ENCODE results near the gene STK16. TPM values are rescaled to one million over a fixed set of nuclear protein-coding genes. Genes with fewer than 3 reads are reported as not detected.

The STK16 gene, protein sequence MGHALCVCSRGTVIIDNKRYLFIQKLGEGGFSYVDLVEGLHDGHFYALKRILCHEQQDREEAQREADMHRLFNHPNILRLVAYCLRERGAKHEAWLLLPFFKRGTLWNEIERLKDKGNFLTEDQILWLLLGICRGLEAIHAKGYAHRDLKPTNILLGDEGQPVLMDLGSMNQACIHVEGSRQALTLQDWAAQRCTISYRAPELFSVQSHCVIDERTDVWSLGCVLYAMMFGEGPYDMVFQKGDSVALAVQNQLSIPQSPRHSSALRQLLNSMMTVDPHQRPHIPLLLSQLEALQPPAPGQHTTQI
- 27.0 and 28.0 TPM in 2 replicates for total RNA-seq (2016; rRNA removed; fragmentation: Illumina TruSeq; extraction: Trizol)
- total RNA-seq (2016; cell fraction: cytosol; rRNA removed; fragmentation: Illumina TruSeq; extraction: Trizol; ENCODE audit: low read depth), result 31.9 and 35.5 TPM in 2 replicates
- total RNA-seq (2016; cell fraction: insoluble cytoplasmic fraction; rRNA removed; fragmentation: Illumina TruSeq; extraction: Trizol), result 21.9 and 24.8 TPM in 2 replicates
- 61.2 and 65.9 TPM in 2 replicates for total RNA-seq (2016; cell fraction: membrane; rRNA removed; fragmentation: Illumina TruSeq; extraction: Trizol)
- 19.2 and 22.9 TPM in 2 replicates for total RNA-seq (2016; cell fraction: nucleus; rRNA removed; fragmentation: Illumina TruSeq; extraction: Trizol)
- polyA plus RNA-seq (2011; rRNA removed), result 50.9 and 60.5 TPM in 2 replicates
- polyA plus RNA-seq (2011; cell fraction: cytosol; rRNA removed), result 56.2 and 60.4 TPM in 2 replicates
- 80.4 and 87.0 TPM in 2 replicates for polyA plus RNA-seq (2011; cell fraction: nucleus; rRNA removed)
- polyA plus RNA-seq (2012), result 25.9 and 27.6 TPM in 2 replicates
- 43.0 and 56.8 TPM in 2 replicates for polyA plus RNA-seq (2016; cell fraction: cytosol; fragmentation: Illumina TruSeq; extraction: Trizol; ENCODE audit: low read depth)
- polyA plus RNA-seq (2016; cell fraction: insoluble cytoplasmic fraction; fragmentation: Illumina TruSeq; extraction: Trizol; ENCODE audit: low read depth), result 23.1 and 28.9 TPM in 2 replicates
- 54.8 and 59.8 TPM in 2 replicates for polyA plus RNA-seq (2016; cell fraction: membrane; fragmentation: Illumina TruSeq; extraction: Trizol; ENCODE audit: low read depth)
- polyA plus RNA-seq (2016; cell fraction: nucleus; fragmentation: Illumina TruSeq; extraction: Trizol; ENCODE audit: insufficient read depth, low read depth), result 35.1 and 36.1 TPM in 2 replicates
- 37.1 and 63.8 TPM in 2 replicates for polyA minus RNA-seq (2011; rRNA and poly(A)+ RNA removed; ENCODE audit: low replicate concordance)
- 12.2 and 18.8 TPM in 2 replicates for polyA minus RNA-seq (2011; cell fraction: cytosol; rRNA and poly(A)+ RNA removed)
- polyA minus RNA-seq (2011; cell fraction: nucleus; rRNA and poly(A)+ RNA removed), result 36.2 and 47.5 TPM in 2 replicates
- percentile 88 among the genes with signal in this experiment for Bru-seq, nascent RNA
- percentile 80 among the genes with signal in this experiment for BruChase-seq, experiment 1, labeled RNA remaining after a 6-hour chase
- BruChase-seq, experiment 2, labeled RNA remaining after a 2-hour chase, result percentile 78 among the genes with signal in this experiment
- long read RNA-seq, experiment 1, transcript STK16-201 (8 exons, 1,673 nt), result minor isoform, 6 of 29 reads
- long read RNA-seq, experiment 1, transcript STK16-204 (8 exons, 2,868 nt), result major isoform, 10 of 29 reads
- long read RNA-seq, experiment 1, partial matches to known transcripts, result 4 of 29 reads
- long read RNA-seq, experiment 1, other reads (novel, unspliced or antisense), result 7 of 29 reads
- long read RNA-seq, experiment 2, transcript STK16-201 (8 exons, 1,673 nt), result major isoform, 8 of 63 reads
- long read RNA-seq, experiment 2, partial matches to known transcripts, result 31 of 63 reads
- long read RNA-seq, experiment 2, other reads (novel, unspliced or antisense), result 19 of 63 reads

GRCh38 chr2:219245148-219245898 lies at the start of gene STK16, which contains the start of gene GLB1L:
Gene STK16, plus strand, starts transcription at chr2:219245479. Its CDS starts 521 bp downstream, at chr2:219246000.
Gene GLB1L, minus strand, starts transcription at chr2:219245444. Its CDS starts 1,871 bp downstream, at chr2:219243573.
- H3K27ac ChIP-seq (ENCODE audit: extremely low read length, insufficient read depth, low read length), result peak within 1 kb of the TSS; percentile 72
- intact Hi-C loops (cut with micrococcal nuclease; ENCODE audit: unreplicated experiment), result loop anchor here (1.0 kb wide), 1 partner anchor 16 kb away; the partner anchor contains the start of genes ANKZF1 and ATG9A
- H3K79me2 ChIP-seq (ENCODE audit: insufficient read depth, low read length), result peaks cover 14% of the 10 kb centered on the region
- in situ Hi-C loops (cut with HindIII; ENCODE audit: extremely low pct_ligation_motif_present, low pct_unique_long_range_greater_than_20kb), result no loop called here
- peak within 1 kb of the TSS; percentile 88 to 97 (median 93) for H3K4me3 ChIP-seq (replicated peaks in 1 of 3; ENCODE audit: insufficient read depth in 1 of 3, low read depth in 2 of 3, low read length in 3 of 3)
- no peaks in the 10 kb centered on the region for H4K20me1 ChIP-seq (ENCODE audit: insufficient read depth, low read length)
- peak; percentile 81 for ATAC-seq
- under 1% methylated on average over 21 of the region's 46 CpGs for WGBS (ENCODE audit: low lambda C conversion rate)
- H3K4me2 ChIP-seq (ENCODE audit: low read depth, low read length), result peak within 1 kb of the TSS; percentile 90
- POLR2A ChIA-PET, result interaction anchor here (0.6 to 3.2 kb wide), 28 partner anchors 9 to 463 kb away, joined by 3 to 69 read pairs (median 6); partner anchors contain the start of genes ABCB6, ANKZF1, ATG9A and CNPPD1
- peaks cover 1 to 13% of the 10 kb centered on the region in 2 experiments; a peak in 4 of 5 replicates for H3K36me3 ChIP-seq (replicated peaks in 1 of 2; ENCODE audit: control insufficient read depth in 1 of 2, insufficient read depth in 2 of 2, low read length in 2 of 2)
- peak; percentile 89 for DNase-seq (ENCODE audit: low spot score)
- peaks cover 53% of the 10 kb centered on the region for H3K4me1 ChIP-seq (ENCODE audit: insufficient read depth, low read length)
- H3K9me3 ChIP-seq (ENCODE audit: low read length), result no peaks in the 10 kb centered on the region
- TSS peak; percentile 71 for BruUV-seq (replicated peaks)
- no peaks in the 10 kb centered on the region; a peak in 1 of 5 replicates for H3K27me3 ChIP-seq (ENCODE audit: control insufficient read depth in 1 of 2, insufficient read depth in 2 of 2, low read length in 2 of 2)
- H2AFZ ChIP-seq (ENCODE audit: low read length), result no peak within 1 kb of the TSS
- peak within 1 kb of the TSS; percentile 90 for H3K9ac ChIP-seq (ENCODE audit: insufficient read depth, low read depth, low read length)
- CTCF ChIA-PET (ENCODE audit: low intra/inter-chr PET ratio, low total read pairs), result no interaction called here
- FAIRE-seq, result peak; percentile 94
- no peak for TF ChIP-seq ZNF512 (CRISPR knock-in tag; IDR thresholded peaks at IDR 0.05)
- TF ChIP-seq SIX4 (CRISPR knock-in tag; IDR thresholded peaks at IDR 0.05), result 0 out of 2 replicates have a peak, but pooled peaks have one; percentile 29
- TF ChIP-seq CHD2 (IDR thresholded peaks at IDR 0.05; ENCODE audit: low read depth, low read length), result no peak
- TF ChIP-seq ZSCAN20 (CRISPR knock-in tag; IDR thresholded peaks at IDR 0.05; ENCODE audit: borderline replicate concordance), result peak; percentile 90
- peak; percentile 54 for TF ChIP-seq PTBP1 (IDR thresholded peaks at IDR 0.05; ENCODE audit: low read depth, low read length, poor library complexity, severe bottlenecking)
- TF ChIP-seq, protein P1, sequence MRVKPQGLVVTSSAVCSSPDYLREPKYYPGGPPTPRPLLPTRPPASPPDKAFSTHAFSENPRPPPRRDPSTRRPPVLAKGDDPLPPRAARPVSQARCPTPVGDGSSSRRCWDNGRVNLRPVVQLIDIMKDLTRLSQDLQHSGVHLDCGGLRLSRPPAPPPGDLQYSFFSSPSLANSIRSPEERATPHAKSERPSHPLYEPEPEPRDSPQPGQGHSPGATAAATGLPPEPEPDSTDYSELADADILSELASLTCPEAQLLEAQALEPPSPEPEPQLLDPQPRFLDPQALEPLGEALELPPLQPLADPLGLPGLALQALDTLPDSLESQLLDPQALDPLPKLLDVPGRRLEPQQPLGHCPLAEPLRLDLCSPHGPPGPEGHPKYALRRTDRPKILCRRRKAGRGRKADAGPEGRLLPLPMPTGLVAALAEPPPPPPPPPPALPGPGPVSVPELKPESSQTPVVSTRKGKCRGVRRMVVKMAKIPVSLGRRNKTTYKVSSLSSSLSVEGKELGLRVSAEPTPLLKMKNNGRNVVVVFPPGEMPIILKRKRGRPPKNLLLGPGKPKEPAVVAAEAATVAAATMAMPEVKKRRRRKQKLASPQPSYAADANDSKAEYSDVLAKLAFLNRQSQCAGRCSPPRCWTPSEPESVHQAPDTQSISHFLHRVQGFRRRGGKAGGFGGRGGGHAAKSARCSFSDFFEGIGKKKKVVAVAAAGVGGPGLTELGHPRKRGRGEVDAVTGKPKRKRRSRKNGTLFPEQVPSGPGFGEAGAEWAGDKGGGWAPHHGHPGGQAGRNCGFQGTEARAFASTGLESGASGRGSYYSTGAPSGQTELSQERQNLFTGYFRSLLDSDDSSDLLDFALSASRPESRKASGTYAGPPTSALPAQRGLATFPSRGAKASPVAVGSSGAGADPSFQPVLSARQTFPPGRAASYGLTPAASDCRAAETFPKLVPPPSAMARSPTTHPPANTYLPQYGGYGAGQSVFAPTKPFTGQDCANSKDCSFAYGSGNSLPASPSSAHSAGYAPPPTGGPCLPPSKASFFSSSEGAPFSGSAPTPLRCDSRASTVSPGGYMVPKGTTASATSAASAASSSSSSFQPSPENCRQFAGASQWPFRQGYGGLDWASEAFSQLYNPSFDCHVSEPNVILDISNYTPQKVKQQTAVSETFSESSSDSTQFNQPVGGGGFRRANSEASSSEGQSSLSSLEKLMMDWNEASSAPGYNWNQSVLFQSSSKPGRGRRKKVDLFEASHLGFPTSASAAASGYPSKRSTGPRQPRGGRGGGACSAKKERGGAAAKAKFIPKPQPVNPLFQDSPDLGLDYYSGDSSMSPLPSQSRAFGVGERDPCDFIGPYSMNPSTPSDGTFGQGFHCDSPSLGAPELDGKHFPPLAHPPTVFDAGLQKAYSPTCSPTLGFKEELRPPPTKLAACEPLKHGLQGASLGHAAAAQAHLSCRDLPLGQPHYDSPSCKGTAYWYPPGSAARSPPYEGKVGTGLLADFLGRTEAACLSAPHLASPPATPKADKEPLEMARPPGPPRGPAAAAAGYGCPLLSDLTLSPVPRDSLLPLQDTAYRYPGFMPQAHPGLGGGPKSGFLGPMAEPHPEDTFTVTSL (CRISPR knock-in tag; IDR thresholded peaks at IDR 0.05; ENCODE audit: borderline replicate concordance), result peak; percentile 12; the same call in 1 of the 2 replicates
- peak; percentile 97 for TF ChIP-seq FOXC1 (CRISPR knock-in tag; IDR thresholded peaks at IDR 0.05; ENCODE audit: borderline replicate concordance)
